ENCODE data around the gene PIMREG.

Gene PIMREG

GRCh38 chr17:6439951-6440350 lies 4.3 kb upstream of the PIMREG start:
- DNase-seq, result no peak

GRCh38 chr17:6442775-6443174 lies 1.5 kb upstream of the PIMREG start:
- DNase-seq, result no peak

- DNase-seq, result no peak
Observed at GRCh38 chr17:6444571-6445335, 498 bp downstream of the PIMREG start.

- no peak for DNase-seq
Observed at GRCh38 chr17:6446516-6447100, 2.4 kb downstream of the PIMREG start.

GRCh38 chr17:6448473-6448872 lies 4.2 kb downstream of the PIMREG start:
- no peak for DNase-seq

GRCh38 chr17:6449307-6449706 lies 5.1 kb downstream of the PIMREG start:
- no peak for DNase-seq

GRCh38 chr17:6450926-6451832 lies 6.9 kb downstream of the PIMREG start:
- no peak for DNase-seq

GRCh38 chr17:6452471-6453266 lies 8.4 kb downstream of the PIMREG start:
- DNase-seq, result no peak

- no peak for DNase-seq
Observed at GRCh38 chr17:6453279-6454024, 9.2 kb downstream of the PIMREG start.

GRCh38 chr17:6454495-6455320 lies 10.5 kb downstream of the PIMREG start:
- DNase-seq, result no peak

- DNase-seq, result no peak
Observed at GRCh38 chr17:6455321-6455705, 11.1 kb downstream of the PIMREG start.

GRCh38 chr17:6456321-6456720 lies 12.1 kb downstream of the PIMREG start:
- DNase-seq, result no peak

GRCh38 chr17:6456914-6457687 lies 12.8 kb downstream of the PIMREG start:
- no peak for DNase-seq

- DNase-seq, result no peak
Observed at GRCh38 chr17:6457688-6458459, 13.6 kb downstream of the PIMREG start.

GRCh38 chr17:6458460-6458950 lies 14.2 kb downstream of the PIMREG start:
- DNase-seq, result no peak

GRCh38 chr17:6460531-6461161 lies 16.4 kb downstream of the PIMREG start:
- no peak for DNase-seq

- no peak for DNase-seq
Observed at GRCh38 chr17:6461246-6461645, 17.0 kb downstream of the PIMREG start.

GRCh38 chr17:6461792-6462524 lies 17.7 kb downstream of the PIMREG start:
- DNase-seq, result no peak

Data from T-helper 9 cell (primary cell).